Brain microvascular endothelial cell (primary cell): ENCODE measurements around the gene PRKCD.
A peak's percentile ranks its signal among the peaks of the same experiment; 100 is the strongest.

Experiments
- DNase-seq: peaks from one replicate; pipeline ENCODE4 v3.0.0-alpha.2; 2020
- H3K27ac ChIP-seq: fragments of 250-450 bp; sonication (Bioruptor Pico); 2 replicates; pipeline ENCODE4 v1.5.1; 2020; ENCODE audit warnings: mild to moderate bottlenecking, moderate library complexity
- H3K27me3 ChIP-seq: fragments of 250-450 bp; sonication (Bioruptor Pico); replicated peaks from 2 replicates; pipeline ENCODE4 v1.5.1; 2020; ENCODE audit warnings: mild to moderate bottlenecking
- H3K36me3 ChIP-seq: fragments of 250-450 bp; sonication (Bioruptor Pico); replicated peaks from 2 replicates; pipeline ENCODE4 v1.5.1; 2020; ENCODE audit warnings: mild to moderate bottlenecking
- H3K4me3 ChIP-seq: 2 replicates; pipeline ENCODE4 v1.5.1; 2011; ENCODE audit warnings: low read depth, mild to moderate bottlenecking, control low read depth, low read length, moderate library complexity
- in situ Hi-C: cut with HindIII; loops from 2 replicates; pipeline ENCODE4 v1.10.0; 2017; ENCODE audit warnings: low sequenced_read_pairs, low pct_ligation_motif_present
- TF ChIP-seq, protein P1 (sequence below): IDR thresholded peaks from 2 replicates; pipeline ENCODE4 v1.5.1; 2011; ENCODE audit warnings: low read depth, mild to moderate bottlenecking, moderate library complexity, low read length, control low read depth, inconsistent platforms; ENCODE audit errors: missing control alignments

The PRKCD gene

DNA sequence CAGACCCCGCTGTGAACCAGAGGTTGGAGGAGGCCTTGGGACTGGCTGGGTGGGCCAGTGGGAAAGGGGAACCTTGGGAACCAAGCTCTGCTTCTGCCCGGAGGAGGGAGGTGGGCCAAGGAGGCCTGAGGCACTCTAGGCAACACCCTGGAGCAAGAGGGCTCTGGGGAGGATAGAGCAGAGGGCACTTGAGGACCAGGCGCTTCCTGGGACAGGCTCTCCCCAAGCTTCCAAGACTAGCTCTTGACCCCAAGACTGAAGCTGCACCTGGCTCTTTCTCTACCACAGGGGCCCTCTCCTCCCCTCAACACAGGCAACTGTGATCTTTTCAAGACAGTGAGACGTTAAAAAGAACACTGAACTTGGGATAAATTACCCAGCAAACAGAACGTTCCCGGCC lies 74.5 kb downstream of the PRKCD start:
- Histone ChIP-seq H3K27me3 (no peaks in the 10 kb centered on the region), H3K36me3 (peaks cover 83% of the 10 kb centered on the region), H3K4me3 (no peak overlapping the region), H3K27ac (peak overlapping the region; percentile 83)
- in situ Hi-C loops: no loop called here
- no peak for DNase-seq
- TF ChIP-seq, protein P1, sequence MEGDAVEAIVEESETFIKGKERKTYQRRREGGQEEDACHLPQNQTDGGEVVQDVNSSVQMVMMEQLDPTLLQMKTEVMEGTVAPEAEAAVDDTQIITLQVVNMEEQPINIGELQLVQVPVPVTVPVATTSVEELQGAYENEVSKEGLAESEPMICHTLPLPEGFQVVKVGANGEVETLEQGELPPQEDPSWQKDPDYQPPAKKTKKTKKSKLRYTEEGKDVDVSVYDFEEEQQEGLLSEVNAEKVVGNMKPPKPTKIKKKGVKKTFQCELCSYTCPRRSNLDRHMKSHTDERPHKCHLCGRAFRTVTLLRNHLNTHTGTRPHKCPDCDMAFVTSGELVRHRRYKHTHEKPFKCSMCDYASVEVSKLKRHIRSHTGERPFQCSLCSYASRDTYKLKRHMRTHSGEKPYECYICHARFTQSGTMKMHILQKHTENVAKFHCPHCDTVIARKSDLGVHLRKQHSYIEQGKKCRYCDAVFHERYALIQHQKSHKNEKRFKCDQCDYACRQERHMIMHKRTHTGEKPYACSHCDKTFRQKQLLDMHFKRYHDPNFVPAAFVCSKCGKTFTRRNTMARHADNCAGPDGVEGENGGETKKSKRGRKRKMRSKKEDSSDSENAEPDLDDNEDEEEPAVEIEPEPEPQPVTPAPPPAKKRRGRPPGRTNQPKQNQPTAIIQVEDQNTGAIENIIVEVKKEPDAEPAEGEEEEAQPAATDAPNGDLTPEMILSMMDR: no peak

DNA sequence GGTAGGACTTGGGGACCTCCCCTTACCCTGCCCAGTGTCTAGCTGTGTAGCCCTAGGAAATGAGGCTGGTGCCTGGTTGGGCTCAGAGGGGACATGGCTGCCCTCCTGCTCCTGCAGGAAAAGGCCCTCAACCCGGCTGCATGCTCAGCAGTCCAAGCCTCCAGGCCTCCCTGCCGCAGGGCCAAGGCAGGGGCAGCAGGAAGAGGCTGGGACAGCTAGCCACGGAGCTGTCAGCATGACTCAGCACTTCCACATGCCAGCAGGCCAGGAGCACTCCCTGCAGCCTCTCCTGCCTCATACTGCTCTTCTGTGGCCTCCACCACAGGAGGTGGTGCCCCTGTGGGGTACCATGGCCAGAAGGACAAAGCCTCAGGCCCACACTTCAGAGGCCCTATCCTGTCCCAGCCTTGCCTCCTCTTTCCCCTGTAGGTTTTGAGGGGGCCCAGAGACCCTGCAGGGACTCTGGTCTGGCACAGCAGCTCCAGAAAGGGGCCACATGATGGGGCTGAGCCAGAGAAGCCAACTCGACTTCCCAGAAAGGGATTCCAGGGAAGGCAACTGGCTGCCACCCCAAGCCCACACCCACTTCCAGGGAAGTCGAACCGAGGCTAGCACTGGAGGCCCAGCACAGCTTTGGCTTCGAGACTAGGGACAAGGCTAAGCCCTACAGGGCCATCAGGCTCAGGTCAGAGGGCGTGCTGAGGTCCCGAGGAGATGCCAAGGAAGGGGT lies 75.3 kb downstream of the PRKCD start:
- Histone ChIP-seq H3K36me3 (peaks cover 83% of the 10 kb centered on the region), H3K27me3 (no peaks in the 10 kb centered on the region), H3K4me3 (no peak overlapping the region), H3K27ac (peak overlapping the region; percentile 83)
- TF ChIP-seq, protein P1: no peak
- DNase-seq: peak; percentile 82
- in situ Hi-C loops: no loop called here

DNA sequence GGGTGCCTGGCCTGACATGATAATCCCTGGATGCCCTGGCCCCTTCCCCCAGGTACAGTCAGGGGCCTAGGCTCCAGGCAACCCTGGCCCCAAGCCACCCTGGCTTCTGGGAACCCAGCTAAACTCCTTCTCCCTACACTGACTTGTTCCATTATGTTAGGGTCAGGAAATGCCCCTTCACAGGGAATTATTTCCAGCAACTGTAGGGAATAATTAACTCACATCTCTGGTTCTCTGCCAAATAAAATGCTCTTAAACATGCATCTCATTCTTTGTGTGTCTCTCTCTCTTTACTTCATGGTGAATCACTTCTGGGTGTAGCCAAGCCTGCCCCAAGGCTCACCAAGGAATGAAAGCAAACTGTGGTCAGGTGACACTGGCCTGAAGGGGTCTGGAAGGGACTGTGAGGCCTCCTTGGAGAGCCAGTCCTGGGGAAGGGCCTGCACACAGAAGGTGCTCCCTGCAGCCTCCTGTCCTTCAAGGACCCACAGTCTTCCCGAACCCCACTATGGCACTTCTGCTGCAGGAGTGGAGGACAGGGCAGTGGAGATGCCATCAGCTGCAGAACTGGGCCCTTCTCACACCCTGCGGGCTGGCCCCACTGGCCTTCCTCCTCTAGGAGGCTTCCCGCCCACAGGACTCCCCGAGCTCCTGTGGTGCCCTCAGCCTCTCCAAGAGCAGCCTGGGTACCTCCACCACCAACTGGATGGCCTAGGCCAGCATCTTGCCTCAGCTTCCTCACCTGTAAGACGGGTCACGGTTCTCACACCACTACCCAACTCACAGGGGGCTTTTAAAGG lies 77.2 kb downstream of the PRKCD start:
- in situ Hi-C loops: no loop called here
- Histone ChIP-seq H3K27ac (peak overlapping the region; percentile 83), H3K4me3 (no peak overlapping the region), H3K27me3 (no peaks in the 10 kb centered on the region), H3K36me3 (peaks cover 72% of the 10 kb centered on the region)
- TF ChIP-seq, protein P1: no peak
- peak; percentile 88 for DNase-seq

DNA sequence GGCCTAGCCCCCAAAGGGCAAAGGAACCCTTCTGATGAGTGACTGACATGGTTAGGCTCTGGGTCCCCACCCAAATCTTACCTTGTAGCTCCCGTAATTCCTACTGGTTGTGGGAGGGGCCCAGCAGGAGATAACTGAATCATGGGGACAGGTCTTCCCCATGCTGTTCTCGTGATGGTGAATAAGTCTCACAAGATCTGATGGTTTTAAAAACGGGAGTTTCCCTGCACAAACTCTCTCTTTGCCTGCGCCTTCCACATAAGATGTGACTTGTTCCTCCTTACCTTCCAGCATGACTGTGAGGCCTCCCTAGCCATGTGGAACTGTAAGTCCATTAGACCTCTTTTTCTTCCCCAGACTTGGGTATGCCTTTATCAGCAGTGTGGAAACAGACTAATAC lies 77.9 kb downstream of the PRKCD start:
- no peak for DNase-seq
- no peaks in the 10 kb centered on the region for H3K27me3 ChIP-seq
- TF ChIP-seq, protein P1: no peak
- H3K36me3 ChIP-seq: peaks cover 68% of the 10 kb centered on the region
- H3K27ac ChIP-seq: peak overlapping the region; percentile 83
- H3K4me3 ChIP-seq: no peak overlapping the region
- in situ Hi-C loops: no loop called here

DNA sequence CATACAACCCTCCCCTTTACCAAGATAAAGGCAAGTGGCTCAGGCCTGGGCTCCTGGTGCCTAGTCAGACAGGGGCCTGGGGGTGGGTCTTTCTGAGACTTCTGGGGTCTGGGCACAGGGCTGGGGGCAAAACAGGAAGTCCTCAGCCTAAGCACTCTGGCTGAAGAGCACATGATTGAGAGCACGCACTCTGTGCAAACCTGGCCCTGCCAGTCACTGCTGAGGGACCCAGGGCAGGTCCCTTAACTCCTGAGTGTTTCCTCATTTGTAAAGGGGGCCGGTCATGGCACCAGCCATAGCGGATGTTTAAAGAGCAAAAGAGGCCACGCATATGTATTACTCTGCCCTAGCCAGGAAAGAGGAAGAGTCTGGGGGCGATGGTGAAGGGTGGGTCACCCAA lies 78.8 kb downstream of the PRKCD start:
- Histone ChIP-seq H3K4me3 (no peak overlapping the region), H3K36me3 (peaks cover 59% of the 10 kb centered on the region), H3K27me3 (no peaks in the 10 kb centered on the region), H3K27ac (no peak overlapping the region)
- in situ Hi-C loops: no loop called here
- TF ChIP-seq, protein P1: no peak
- no peak for DNase-seq
